WERI-Rb-1 (cell line): ENCODE data around the gene HSP90AA1.
A peak's percentile ranks its signal among the peaks of the same experiment; 100 is the strongest.
"Not testable (repeated sequence)": the region's sequence is repeated elsewhere in the genome, so short reads cannot be mapped to it uniquely, and the experiment has no call there.

Experiments used
- DNase-seq: peaks from one replicate; pipeline ENCODE4 v3.0.0-alpha.2; 2020
- H3K27ac ChIP-seq: fragments of 250-450 bp; sonication (Bioruptor Pico); 2 replicates; pipeline ENCODE4 v1.5.1; 2020; ENCODE audit warnings: mild to moderate bottlenecking, moderate library complexity
- H3K27me3 ChIP-seq: fragments of 250-450 bp; sonication (Bioruptor Pico); 2 replicates; pipeline ENCODE4 v1.5.1; 2021; ENCODE audit warnings: mild to moderate bottlenecking, low read depth, moderate library complexity; ENCODE audit not compliant: insufficient read depth, severe bottlenecking
- H3K36me3 ChIP-seq: fragments of 250-450 bp; sonication (Bioruptor Pico); 2 replicates; pipeline ENCODE4 v1.5.1; 2020; ENCODE audit warnings: mild to moderate bottlenecking, moderate library complexity
- H3K4me3 ChIP-seq: 2 replicates; pipeline ENCODE4 v1.5.1; 2011; ENCODE audit warnings: low read depth, mild to moderate bottlenecking, control low read depth, low read length
- H3K9me3 ChIP-seq: fragments of 250-450 bp; sonication (Bioruptor Pico); 2 replicates; pipeline ENCODE4 v1.5.1; 2021; ENCODE audit warnings: mild to moderate bottlenecking, moderate library complexity; ENCODE audit not compliant: severe bottlenecking
- TF ChIP-seq, protein P1 (sequence below): IDR thresholded peaks from 2 replicates; pipeline ENCODE4 v1.5.1; 2011; ENCODE audit warnings: low read depth, mild to moderate bottlenecking, control low read depth, inconsistent platforms, low read length

The HSP90AA1 gene

DNA sequence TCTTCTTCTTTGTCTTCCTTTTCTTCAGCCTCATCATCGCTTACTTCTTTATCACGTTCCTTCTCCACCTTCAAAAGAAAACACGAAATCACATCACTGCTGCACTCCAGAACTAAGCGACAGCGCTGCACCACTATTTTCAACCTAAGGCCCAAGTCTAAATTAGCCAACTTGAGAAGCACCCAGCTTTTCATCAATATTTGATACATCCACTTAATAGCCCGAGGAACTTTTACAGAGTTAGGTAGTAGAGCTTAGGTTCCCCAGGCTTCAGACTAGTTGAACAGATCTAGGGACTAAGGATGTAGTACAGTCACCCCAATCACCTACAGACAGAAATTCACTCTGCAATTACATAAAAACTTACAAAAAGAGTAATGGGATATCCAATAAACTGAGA, 1.9 kb downstream of the HSP90AA1 start:
- Histone ChIP-seq H3K27ac (no peak overlapping the region), H3K9me3 (no peaks in the 10 kb centered on the region), H3K27me3 (no peaks in the 10 kb centered on the region), H3K4me3 (peak overlapping the region; percentile 77), H3K36me3 (peaks cover 62% of the 10 kb centered on the region)
- DNase-seq: no peak
- TF ChIP-seq, protein P1, sequence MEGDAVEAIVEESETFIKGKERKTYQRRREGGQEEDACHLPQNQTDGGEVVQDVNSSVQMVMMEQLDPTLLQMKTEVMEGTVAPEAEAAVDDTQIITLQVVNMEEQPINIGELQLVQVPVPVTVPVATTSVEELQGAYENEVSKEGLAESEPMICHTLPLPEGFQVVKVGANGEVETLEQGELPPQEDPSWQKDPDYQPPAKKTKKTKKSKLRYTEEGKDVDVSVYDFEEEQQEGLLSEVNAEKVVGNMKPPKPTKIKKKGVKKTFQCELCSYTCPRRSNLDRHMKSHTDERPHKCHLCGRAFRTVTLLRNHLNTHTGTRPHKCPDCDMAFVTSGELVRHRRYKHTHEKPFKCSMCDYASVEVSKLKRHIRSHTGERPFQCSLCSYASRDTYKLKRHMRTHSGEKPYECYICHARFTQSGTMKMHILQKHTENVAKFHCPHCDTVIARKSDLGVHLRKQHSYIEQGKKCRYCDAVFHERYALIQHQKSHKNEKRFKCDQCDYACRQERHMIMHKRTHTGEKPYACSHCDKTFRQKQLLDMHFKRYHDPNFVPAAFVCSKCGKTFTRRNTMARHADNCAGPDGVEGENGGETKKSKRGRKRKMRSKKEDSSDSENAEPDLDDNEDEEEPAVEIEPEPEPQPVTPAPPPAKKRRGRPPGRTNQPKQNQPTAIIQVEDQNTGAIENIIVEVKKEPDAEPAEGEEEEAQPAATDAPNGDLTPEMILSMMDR: no peak

DNA sequence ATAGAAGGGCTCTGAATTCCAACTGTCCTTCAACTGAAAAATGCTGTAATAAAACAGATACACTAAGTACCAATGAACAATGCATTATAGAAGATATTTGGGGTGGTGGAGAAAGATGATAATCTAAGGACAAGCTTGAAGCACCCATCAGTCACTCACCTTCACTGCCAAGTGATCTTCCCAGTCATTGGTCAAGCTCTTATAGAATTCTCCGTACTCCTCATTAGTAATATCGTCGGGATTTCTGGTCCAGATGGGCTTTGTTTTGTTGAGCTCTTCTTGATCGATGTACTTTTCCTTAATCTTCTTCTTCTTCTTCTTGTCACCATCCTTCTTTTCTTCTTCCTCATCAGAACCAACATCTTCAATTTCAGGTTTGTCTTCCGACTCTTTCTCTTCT, 2.3 kb downstream of the HSP90AA1 start:
- DNase-seq, H3K27ac ChIP-seq, H3K27me3 ChIP-seq, H3K9me3 ChIP-seq: not testable (repeated sequence)
- Histone ChIP-seq H3K4me3 (peak overlapping the region; percentile 77), H3K36me3 (peaks cover 67% of the 10 kb centered on the region)

- Histone ChIP-seq H3K4me3 (no peak overlapping the region), H3K36me3 (peaks cover 84% of the 10 kb centered on the region), H3K27ac (no peak overlapping the region), H3K27me3 (no peaks in the 10 kb centered on the region), H3K9me3 (no peaks in the 10 kb centered on the region)
- TF ChIP-seq, protein P1: no peak
- DNase-seq: no peak
Observed at GRCh38 chr14:102081231-102082080, 5.4 kb downstream of the HSP90AA1 start.

DNA sequence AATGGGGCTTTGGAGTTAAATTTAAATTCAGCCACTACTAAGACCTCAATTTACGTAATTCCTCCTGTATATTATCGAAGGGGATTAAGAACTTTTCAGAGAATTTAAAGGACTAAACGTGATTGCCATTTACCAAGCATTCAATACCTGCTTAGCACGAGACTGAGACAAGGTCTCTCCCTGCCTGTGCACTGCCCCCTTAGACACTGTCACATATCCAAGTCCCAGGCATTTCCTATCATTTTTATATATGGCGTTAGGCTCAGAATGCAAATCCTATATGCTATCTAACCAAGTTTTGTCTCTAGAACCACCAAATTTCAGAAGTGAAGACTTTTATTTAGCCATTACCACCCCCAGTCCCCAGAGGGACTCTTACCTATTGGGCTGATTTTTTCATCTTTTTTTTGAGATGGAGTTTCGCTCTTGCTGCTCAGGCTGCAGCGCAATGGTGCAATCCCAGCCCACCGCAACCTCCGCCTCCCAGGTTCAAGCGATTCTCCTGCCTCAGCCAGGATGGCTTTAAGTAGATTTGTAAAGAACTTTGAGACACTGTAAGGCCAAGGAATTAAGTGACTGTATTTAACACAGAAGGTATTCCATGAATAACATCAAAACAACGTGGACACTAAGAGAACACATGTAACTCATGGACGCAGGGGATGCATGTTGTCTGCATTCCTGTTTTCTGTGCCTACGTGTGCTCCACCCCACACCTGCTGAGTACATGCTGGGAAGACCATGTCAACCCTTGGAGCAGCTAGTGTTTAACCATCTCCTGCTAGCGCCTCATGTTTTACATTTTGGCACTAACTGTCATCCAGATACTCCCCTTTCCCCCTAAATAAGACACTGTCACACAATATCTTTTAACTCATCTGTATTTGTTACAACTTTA, 6.4 kb downstream of the HSP90AA1 start:
- Histone ChIP-seq H3K27me3 (no peaks in the 10 kb centered on the region), H3K9me3 (no peaks in the 10 kb centered on the region), H3K4me3 (no peak overlapping the region), H3K27ac (no peak overlapping the region), H3K36me3 (peaks cover 75% of the 10 kb centered on the region)
- DNase-seq: no peak
- TF ChIP-seq, protein P1: no peak

GRCh38 chr14:102079700-102079979, 7.2 kb downstream of the HSP90AA1 start:
- no peak for DNase-seq
- H3K9me3 ChIP-seq: no peaks in the 10 kb centered on the region
- H3K36me3 ChIP-seq: peaks cover 67% of the 10 kb centered on the region
- H3K27me3 ChIP-seq: no peaks in the 10 kb centered on the region
- H3K27ac ChIP-seq: no peak overlapping the region
- TF ChIP-seq, protein P1: no peak
- H3K4me3 ChIP-seq: no peak overlapping the region
